ENCODE results near the gene E4F1.
A peak's percentile ranks its signal among the peaks of the same experiment; 100 is the strongest.
"Not testable (repeated sequence)": the region's sequence is repeated elsewhere in the genome, so short reads cannot be mapped to it uniquely, and the experiment has no call there.

Gene E4F1

DNA sequence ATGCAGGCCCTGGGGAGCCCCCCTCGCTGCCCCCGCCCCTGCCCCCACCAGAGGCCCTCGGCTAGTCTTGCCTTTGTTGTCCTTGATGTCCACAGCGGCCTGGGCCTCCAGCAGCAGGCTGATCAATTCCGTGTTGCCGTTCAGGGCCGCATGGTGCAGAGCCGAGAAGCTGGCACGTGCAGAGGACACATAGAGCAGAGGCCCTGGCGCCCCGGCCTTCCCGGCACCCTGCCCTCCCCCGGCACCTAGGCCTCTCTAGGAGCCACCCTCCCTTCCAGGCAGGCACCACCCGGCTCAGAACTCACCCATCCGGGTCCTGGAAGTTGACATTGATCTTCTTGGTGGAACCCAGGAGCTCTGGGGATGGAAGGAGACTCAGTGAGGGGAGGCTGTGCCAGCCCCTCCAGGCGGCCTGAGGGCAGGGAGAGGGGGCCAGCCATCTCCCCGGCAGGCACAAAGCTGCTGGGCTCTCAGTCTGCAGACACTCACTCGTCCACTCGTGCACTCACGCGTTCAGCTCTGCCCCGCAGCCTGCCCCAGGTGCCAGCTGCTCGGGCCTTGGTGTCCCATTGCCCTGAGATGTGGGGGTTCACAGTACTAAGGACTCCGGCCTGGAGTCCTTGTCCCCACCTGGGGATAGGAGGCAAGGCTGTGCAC is 33.3 kb upstream of the E4F1 start:
- DNase-seq: no peak

DNA sequence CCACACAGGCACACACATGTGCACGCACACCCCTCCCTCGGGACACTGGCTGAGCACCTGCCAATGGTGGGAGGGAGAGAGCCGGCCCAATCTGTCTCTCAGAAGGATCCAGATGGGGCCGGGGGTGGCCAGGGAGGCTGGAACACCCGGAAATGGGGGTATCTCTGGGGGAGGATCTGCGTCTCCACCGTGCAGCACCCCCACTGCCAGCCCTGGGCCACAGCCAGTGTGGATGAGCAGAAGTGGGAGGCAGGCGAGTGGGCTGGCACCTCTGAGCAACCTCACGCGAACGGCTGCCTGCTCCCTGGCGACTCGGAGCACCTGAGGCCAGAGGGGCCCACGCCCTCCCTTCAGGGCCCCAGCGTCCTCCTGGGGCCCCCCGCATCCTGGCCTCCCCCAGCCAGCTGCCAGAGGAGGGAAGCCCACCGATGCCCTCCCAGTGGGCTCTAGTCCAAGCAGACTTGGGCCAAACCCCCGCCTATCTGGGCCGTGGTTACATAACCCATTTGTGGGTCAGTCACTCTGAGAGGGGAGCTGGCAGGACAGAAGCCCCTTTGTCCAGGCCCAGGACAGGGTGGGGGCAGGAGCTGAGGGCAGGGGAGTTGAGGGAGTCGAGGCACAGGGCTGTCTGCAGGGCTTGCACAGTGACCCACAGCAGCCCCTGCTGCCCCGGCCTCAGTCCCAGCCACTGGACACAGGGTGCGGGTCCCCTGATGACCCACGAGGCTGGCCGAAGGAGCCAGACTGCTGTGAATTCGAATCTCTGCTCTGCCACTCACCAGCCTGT is 32.5 kb upstream of the E4F1 start:
- no peak for DNase-seq

DNA sequence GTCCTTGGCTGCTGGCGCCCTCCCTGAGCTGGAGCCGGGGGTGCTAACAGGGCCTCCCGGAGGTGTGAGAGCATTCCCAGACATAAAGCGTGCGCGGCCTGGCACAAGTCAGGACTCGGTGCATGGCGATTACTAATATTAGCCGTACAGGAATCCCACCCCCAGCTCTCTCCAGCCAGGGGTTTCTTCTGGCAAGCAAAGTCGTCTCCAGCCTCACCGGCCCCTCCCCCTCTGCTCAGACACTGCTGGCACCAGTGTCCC is 32.0 kb upstream of the E4F1 start:
- no peak for DNase-seq

DNA sequence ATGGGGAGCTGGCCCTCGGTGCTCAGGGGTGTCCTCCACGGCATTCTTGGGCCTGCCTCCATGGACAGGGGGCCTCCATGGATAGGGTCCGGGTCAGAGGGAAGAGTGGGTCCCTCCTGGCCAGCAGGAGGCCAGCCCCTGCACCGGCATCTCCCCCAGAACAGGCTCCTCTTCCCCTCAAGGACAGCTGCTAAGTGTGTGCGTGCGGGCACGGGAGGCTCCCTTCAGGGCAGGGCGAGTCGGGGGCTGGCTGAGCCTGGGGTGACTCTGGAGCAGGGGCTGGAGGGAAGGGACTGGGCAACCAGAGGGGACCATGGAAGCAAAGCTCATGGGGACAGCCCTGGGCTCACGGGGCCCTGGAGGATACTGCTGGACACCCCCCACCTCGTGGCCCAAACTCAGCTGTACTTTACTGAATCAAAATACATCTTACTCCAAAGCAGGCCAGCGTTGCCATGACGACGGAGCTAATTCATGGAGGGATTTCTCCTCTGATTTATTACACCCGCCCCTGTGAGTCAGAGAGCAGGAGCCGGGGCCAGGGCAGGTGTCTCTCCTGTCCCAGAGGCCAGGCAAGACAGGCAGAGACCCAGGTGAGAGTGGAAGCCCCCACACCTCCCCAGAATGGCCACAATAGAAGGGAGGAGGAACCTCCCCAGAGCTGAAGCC is 29.1 kb upstream of the E4F1 start:
- DNase-seq: no peak

DNA sequence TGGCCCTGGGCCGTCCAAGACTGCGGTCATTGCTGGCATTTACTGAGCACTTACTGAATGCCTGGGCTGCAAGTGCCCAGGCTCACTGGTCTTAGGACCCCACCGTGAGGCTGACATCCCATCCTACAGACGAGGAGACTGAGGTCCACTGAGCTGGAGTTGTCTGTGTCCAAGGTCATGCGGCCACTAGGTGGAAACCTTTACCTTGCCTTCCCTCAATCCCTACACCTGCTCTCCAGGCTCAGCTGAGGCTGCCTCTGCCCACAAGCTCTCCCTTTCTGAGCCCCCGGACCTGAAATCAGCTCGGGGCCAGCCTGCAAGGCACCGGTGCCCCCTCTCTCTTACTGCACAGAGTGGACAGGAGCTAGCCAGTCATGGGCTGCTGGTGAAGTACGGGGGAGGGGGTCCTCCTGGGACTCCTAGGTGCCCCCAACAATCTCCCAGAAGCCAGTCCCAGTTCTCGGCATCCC is 28.5 kb upstream of the E4F1 start:
- peak; percentile 22 for DNase-seq

DNA sequence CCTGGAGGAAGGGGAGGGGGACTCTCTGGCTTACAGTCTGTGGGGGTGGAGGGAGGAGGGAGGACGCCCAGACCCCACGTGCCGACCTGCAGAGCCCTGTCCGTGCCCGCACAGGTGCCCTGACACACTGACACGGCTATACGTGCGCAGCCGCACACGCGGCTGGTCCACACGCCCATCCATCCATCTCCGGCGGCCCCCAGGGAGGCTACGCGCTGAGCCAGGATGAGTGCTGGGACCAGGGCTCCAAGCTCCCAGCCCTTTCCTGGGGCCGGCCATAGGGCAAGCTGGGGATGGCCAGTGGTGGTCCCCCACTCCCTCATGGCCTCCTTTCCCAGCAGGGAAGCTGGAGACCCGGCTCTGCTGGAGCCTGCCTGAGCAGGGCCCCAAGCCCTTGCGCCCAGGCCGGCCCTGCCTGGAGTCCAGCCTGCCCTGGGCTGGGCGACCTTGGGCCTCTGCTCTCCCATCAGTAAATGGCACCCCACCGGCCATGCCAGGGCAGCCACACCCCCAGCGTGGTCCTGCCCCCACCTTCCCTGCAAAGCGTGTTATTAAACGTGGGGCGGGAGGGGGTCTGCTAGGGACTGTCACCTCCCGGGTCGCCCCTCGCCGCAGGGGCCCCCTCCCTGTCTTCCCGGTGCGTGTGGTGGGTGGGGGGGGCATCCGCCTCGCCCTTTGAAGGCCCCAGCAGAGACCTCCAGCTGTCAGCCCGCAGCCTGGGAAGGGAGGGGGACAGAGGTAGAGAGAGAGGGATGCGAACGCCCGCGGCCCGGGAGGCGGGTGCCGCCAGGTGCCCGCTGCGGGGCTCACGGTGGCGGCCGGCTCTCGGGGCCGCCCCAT is 27.8 kb upstream of the E4F1 start:
- DNase-seq: no peak

DNA sequence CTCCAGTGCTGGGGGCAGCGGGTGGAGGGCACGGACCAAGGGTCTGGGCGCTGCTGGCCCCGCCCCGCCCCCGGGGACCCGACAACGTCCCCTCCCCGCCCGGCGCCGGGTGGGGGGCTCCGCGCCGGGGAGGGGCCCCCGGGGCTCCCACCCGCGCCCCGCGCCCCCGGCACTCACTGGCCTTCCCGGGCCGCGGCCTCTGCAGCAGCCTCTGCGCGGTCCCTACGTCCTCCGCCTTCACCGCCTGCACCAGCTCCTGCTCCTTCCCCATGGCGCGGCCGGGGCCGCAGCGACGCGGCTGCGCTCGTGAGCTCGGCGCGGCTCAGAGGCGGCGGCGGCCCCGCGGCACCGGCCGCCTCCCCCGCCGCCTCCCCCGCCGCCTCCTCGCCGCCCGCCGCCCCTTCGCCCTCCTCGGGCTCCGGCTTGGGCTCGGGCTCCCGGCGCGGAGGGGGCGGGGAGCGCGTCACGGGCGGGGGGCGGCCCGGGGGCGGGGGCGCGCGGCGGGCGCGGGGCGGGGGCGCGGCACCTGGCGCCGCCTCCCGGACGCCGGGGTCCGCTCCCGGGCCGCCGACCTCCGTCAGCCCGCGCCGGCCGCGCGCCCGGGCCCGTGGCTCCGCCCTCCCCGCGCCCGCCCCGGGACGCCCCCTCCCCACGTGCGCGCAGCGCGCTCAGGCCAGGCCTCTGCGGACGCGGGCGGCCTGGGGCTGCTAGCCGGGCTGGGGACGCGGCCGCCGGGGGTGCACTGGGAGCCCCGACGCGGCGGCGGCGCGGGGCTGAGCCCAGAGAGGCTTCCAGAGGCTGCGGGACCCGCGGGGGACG is 27.0 kb upstream of the E4F1 start, which contains the start of gene CASKIN1:
TSS of gene CASKIN1 (minus strand) at position 444 of the 819 bp plus-strand sequence. CDS start at position 271, 173 bp downstream.
- no peak for DNase-seq

DNA sequence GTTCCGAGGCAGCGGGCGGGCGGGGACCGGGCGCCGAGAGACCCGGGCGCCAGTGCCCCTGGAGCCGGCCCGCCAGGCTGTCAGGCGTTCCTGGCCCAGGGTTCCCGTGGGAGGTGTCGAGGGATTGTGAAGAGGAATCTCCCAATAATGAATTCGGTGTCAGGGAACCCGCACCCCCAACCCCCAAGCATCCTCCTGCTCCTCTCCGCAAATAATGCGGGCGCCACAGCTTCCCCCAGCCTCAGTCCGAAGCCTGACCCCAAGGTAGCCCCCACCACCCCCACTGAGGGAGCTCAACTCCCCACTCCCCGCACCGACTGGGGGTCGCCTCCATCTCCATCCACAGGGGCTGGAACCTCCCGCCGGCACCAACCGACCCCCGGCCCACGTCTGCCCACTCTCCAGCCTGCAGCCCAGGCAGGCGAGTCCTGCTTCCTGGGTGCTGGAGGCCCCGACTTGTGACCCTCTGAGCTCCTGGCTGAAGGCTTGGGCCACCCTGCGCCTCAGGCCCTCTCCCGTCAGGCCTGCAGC is 26.3 kb upstream of the E4F1 start:
- DNase-seq: no peak

DNA sequence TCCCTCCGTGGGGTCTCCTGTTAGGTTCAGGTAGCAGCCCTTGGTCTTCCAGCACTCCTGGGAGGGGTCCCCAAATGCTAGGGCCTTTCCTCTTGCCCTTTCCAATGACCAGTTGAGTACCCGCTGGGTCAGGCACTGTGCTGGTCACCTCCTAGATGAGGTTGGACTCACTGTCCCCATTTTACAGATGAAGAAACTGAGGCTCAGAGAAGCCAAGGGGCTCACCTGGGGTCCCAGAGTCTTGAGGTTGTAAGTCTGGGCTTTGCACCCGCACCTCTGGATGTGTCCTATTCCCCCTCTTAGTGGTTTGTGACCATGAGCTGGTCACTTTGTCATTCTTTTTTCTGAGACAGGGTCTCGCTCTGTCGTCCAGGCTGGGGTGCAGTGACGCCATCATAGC is 25.6 kb upstream of the E4F1 start:
- DNase-seq: no peak

DNA sequence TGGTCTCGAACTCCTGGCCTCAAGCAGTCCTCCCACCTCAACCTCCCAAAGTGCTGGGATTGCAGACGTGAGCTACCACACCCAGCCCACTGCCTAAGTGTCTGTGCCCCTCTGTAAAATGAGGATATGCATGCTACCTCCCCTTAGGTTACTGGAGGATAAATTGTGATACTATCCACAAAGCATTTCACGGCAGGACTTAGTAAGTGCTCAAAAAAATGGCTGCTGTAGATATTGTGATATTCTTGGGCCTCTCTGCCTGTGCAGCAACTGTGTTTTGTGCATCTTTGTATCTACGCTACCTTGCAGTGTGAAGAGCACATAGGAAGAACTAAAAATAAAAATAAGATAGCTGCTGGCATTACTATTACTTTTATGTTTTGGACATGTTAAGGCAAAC is 25.1 kb upstream of the E4F1 start:
- DNase-seq: no peak

DNA sequence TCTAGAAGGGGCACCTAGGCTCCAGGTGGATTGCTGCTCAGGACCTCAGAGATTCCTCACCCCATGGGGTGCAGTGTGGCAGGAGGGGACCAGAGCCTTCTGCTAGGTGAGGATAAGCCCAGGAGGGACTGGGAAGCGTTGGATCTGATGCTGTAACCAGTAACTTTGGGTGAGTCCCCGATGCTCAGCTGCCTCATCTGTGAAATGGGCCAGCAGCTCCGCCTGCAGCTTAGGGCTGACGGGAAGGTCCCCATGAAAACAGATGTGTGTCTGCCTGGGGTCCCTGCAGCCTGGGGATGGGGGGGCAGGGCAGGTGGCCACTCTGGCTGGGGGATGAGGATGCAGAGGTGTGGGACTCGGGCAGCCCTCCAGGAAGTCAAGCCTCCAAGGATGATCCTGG is 24.3 kb upstream of the E4F1 start:
- DNase-seq: no peak

DNA sequence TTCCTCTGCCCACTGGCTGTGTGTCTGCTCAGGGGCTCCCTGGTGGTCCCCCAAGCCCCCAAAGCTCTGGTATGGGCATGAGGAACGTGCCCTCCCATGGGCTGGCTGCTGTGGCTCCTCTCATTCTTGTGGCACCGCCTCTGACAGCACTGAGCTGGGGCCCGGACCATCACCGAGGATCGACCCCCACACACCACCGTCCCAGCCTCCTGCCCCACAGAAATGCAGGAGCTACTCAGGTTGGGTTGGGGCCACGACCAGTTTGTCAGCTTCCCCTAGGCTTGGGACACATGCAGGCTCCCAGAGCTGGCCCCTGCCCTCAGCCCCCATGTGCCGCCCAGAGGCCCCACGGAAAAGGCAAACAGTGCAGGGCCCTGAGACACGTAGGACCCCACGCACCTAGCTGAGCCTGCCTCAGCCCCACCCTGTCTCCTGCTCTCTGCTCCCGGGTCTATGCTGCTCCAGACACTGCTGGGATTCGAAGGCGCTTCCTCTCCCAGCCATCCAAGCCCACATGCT is 23.7 kb upstream of the E4F1 start:
- DNase-seq: no peak

DNA sequence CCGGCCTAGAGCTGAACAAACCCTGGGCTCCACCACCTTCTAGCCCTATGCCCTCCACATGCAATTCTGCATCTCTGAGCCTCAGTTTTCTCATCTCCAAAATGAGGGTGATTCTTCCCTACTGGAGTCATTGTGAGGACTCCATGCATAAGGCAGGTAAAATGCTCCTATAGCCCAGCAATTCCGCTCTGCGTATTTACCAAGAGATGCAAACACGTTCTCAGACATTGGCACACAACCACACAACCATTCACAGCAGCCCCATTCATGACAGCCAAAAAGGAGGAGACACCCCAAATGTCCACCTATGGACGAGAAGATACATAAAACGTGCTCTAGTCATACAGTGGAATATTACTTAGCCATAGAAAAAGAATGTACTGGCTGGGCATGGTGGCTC is 23.1 kb upstream of the E4F1 start:
- no peak for DNase-seq

DNA sequence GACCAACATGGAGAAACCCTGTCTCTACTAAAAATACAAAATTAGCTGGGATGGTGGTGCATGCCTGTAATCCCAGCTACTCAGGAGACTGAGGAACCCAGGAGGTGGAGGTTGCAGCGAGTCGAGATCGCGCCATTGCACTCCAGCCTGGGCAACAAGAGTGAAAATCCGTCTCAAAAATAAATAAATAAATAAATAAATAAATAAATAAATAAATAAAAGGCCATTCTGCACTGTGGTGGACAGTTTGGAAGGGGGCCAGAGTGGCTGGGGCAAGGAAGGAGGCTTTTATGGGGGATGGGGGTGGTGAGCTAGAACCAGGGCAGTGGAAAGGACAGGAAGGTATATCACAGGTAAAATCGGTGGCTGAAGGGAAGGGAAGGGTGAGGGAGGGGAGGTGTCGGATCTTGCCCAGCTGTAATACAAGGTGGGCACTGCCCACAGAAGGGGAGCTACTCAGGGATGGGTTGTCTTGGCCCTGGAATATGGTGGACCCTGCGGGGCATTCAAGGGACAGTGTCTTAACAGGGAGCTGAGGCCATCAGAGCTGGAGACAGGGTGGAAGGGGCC is 20.2 kb upstream of the E4F1 start:
- DNase-seq: not testable (repeated sequence)

DNA sequence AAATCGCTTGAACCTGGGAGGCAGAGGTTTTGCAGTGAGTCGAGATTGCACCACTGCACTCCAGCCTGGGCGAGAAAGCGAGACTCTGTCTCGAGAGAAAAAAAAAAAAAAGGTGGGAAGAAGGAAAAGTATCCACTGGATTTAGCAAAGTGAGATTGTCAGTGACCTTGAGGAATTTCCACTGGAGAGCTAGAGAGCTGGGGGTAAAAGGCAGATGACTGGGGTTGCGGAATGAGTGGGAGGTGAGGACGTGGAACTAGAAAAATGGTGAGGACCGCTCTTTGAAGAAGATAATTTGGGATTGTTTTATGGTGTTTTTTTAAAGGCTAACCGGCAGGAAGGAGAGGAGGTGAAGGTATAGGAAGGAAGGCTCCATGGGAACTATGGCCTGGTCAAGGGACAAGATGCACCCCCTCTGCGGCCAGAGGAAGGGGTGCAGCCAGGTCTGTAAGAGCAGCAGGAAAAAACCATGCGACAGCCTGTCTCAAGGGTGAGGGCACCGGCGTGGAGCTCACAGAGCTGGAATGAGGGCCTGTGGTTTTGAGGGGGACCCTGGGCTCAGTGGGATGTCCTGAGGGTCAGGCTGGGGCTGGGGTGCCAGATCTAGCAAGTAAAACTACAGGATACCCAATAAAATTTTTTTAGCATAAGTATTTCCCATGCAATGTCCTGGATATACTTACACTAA is 18.8 kb upstream of the E4F1 start:
- no peak for DNase-seq

DNA sequence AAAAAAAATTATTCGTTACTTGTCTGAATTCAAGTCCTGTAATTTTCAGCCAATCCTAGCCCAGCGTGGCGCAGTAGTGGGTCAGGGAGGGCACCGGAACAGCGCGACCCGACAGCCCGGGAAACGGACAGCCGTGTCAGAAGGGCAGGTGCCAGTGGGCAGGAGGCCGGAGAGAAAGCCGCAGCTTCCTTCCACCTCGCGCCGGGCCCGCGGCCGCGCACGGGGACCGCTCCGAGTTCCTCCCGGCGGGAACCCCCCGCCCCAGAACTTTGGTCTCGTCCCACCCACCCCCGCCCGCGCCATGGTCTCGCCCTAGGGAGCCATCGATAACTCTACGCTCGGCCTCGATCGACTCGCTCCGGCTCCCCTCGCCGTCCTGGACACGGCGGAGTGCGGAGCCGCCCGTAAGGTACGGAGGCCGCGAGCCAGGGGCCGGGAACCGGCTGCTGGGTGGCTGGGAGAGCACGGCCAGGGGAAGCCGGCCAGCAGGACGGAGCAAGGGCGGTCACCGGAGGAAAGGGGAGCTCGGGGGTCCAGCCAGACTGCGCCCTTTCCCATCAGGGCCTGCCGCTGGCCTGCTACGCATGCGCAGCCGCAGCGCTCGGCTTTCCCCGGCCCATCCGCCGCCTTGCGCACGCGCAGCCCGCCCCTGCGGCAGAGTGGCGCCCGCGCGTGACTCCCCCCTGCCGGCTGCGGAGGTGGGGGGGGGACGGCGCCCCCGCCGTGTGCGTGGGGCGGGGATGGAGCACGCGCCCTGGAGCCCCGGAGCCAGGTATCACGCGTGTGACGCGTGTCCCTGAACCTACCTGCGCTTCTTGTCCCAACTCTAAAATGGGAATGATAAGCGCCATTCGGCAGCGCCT is 18.1 kb upstream of the E4F1 start, which contains the start of gene MLST8:
TSS of gene MLST8 (plus strand) at position 351 of the 863 bp plus-strand sequence. CDS start 632 bp downstream, outside the sequence.
- peak; percentile 30 for DNase-seq

DNA sequence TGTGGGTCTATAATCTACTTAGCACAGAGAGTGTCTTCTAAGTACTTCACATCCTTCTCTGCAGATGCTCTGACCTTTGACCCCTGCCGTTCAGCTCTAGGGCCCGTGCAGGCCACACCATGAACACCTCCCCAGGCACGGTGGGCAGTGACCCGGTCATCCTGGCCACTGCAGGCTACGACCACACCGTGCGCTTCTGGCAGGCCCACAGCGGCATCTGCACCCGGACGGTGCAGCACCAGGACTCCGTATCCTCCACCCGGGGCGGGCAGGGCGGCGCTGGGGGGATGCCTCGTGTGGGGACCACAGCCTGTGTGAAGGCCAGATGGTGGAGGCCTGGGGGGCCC is 17.5 kb upstream of the E4F1 start:
- no peak for DNase-seq

DNA sequence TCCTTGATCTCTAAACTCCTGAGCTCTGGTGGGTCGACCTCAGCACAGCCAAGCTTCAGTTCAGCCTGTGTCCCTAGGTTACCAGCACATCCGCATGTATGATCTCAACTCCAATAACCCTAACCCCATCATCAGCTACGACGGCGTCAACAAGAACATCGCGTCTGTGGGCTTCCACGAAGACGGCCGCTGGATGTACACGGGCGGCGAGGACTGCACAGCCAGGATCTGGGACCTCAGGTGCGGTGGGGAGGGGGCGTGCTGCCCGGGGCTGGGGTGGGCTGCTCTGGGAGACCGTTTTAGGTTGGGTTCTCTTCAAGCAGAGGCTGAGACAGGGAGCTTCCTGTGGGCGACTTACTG is 17.0 kb upstream of the E4F1 start:
- no peak for DNase-seq

DNA sequence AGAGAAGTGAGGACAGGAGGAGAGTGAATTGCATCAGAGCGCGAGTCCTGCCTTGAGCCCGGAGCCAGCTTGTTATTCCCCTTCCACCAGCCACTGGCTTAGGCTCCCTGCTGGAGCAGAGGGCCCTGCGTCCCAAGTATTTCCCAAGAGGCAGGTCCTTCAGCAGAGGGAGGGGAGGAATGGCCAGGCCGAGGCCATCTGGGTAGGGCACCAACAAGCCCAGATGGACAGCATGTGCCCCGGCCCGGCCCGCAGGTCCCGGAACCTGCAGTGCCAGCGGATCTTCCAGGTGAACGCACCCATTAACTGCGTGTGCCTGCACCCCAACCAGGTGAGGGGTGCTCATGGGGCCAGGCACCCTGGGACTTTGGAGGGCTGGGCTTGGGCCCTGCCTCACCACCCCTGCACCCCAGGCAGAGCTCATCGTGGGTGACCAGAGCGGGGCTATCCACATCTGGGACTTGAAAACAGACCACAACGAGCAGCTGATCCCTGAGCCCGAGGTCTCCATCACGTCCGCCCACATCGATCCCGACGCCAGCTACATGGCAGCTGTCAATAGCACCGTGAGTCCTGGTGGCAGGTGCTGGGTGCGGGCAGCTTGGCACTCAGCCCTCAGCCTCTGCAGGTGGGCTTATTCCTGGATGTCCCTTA is 16.5 kb upstream of the E4F1 start:
- DNase-seq: no peak
